CD4-positive, alpha-beta T cell treated with Interleukin-17A for 1 hour (primary cell): ENCODE results near the gene CRYBA4.

Source experiments
- DNase-seq: peaks from one replicate; pipeline ENCODE4 v3.0.0-alpha.2; 2020

CRYBA4 gene

DNA sequence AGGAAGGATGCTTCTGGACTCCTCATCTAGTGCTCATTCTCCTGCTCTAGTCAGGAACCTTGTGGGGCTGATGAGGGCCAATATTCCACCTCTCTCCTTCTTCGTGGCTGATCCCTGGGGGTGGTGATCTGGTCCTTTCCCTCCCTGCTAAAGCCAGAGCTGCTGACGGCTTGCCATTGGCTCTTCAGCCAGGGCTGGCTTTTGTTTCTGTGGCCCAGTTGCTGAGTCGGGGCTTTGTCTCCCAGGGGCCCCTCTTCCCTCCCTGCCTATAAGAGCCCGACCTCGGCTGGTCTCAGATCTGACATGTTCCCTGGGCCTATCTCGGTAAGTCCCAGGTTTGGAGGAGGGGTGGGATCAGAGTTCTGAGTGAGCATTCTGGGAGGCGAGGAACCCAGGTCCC, at the start of gene CRYBA4:
CRYBA4 (plus strand) TSS at position 301 of the 400 bp plus-strand sequence. CDS start 634 bp downstream, outside the sequence.
- DNase-seq = no peak

GRCh38 chr22:26573026-26573662, 48.6 kb upstream of the CRYBA4 start:
- DNase-seq = peak; percentile 16

- no peak for DNase-seq
Observed at GRCh38 chr22:26574001-26574723, 47.6 kb upstream of the CRYBA4 start.

DNA sequence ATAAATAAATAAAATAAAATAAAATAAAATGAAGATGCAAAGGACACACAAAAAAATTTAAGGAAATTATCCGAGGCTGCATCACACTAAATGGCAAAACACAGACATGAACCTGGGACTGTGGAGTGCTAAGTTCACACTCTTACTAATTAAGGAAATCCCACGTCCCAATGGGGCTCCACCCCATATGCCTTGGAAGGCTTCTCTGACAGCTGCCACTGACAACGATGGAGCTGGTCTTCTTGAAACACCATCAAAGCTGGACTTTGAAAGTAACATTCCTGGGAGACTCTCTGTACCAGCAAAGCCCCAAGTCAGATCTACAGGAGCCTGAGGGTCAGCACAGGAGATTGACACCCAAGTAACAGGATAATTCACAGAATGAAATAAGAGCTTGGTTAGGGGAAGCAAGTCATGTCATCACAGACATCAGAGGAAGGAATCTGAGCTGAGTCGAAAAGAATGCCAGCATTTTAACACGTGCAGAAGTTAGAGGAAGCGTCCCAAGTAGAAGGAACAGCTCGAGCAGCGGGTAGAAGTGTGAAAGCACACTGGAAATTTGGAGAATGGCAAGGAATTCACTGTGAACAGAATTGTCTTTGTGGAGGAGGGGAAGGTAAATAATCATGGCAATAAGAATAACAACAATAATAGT, 45.6 kb upstream of the CRYBA4 start:
- no peak for DNase-seq

DNA sequence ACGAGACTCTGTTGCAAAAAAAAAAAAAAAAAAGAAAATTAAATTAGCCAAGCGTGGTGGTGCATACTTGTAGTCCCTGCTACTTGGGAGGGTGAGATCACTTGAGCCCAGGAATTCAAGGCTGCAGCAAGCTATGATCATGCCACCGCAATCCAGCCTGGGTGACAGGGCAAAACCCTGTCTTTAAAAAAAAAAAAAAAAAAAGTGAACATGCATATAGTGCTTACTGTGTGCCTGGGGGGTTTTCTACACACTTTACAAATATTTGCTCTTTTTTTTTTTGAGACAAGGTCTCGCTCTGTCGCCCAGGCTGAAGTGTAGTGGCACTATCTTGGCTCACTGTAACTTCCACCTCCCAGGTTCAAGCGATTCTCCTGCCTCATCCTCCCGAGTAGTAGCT, 44.7 kb upstream of the CRYBA4 start:
- no peak for DNase-seq

- peak; percentile 60 for DNase-seq
Observed at GRCh38 chr22:26579331-26579886, 42.4 kb upstream of the CRYBA4 start.

- DNase-seq = no peak
Observed at GRCh38 chr22:26580240-26580962, 41.4 kb upstream of the CRYBA4 start.

DNA sequence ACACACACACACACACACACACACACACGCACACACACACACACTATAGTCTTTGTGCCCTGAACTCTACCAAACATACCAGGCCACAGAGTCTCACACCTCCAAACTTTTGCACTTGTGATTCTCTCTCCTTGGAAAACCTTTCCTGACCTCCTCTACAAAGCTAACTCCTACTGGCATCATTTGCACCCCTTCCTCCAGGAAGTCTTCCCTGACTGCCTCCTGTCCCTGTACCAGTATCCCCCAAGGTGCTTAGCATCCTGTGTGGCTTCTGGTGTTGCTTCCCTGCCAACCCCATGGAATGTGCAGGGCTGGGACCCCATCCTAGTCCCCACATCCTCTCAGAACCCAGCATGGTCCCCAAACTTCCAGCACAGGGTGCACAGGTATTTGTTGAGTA, 40.7 kb upstream of the CRYBA4 start:
- DNase-seq = no peak

- no peak for DNase-seq
Observed at GRCh38 chr22:26581633-26582168, 40.1 kb upstream of the CRYBA4 start.

GRCh38 chr22:26584010-26584409, 37.8 kb upstream of the CRYBA4 start:
- no peak for DNase-seq

- no peak for DNase-seq
Observed at GRCh38 chr22:26585104-26585790, 36.5 kb upstream of the CRYBA4 start.

GRCh38 chr22:26586556-26587325, 35.0 kb upstream of the CRYBA4 start:
- DNase-seq = peak; percentile 35

- no peak for DNase-seq
Observed at GRCh38 chr22:26587991-26588613, 33.7 kb upstream of the CRYBA4 start.

DNA sequence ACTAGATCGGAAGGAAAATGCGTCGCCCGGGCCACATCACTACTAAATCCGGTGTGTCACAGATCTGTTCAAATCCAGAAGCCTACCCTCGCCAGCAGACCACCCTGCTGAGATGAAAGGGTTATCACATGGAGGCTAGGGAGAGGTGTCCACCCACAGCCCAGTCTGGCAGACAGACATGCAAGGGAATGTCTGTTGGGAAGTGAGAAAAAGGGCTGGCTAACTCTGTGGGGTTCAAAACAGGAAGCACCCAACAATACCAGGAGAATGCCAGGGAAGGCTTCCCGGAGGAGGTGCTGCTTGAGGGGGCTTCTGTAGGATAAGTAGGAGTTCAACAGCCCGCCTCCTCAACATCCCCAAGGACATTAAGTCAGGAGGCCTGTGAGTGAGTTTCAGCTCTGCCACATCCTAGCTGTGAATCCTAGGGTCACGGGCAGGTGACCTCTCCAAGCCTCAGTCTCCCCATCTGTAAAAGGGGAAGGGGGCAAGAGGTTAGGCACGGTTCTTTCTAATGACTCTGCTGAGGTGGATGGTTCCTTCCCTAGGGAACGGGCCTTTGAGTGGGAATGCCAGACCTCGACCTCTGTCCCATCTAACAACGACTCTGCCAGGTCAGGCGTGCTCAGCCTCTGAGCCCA, 32.9 kb upstream of the CRYBA4 start:
- DNase-seq = no peak

DNA sequence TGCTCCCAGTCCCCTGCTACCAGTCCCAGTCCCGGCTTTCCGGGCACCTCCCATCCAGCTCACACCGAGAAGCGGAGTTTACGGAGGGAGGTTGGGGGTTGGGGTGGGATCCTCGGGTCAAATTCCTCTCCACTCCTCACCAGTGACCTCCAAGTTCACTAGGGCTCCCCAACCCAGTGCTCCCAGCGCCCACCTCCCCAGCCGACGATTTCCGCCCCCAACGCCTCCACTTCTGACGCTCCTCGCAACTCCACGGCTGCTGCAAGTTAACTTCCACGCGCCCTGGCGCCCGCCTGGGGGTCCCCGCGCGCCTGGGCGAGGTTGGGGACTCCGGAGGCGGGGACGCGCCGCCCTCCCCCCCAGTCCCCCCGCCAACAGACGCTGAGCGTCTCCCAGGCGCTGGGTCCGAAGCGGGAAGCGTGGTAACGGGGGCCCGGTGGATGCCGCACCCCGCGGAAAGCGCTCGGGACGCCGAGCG, 32.4 kb upstream of the CRYBA4 start:
- DNase-seq = peak; percentile 22

DNA sequence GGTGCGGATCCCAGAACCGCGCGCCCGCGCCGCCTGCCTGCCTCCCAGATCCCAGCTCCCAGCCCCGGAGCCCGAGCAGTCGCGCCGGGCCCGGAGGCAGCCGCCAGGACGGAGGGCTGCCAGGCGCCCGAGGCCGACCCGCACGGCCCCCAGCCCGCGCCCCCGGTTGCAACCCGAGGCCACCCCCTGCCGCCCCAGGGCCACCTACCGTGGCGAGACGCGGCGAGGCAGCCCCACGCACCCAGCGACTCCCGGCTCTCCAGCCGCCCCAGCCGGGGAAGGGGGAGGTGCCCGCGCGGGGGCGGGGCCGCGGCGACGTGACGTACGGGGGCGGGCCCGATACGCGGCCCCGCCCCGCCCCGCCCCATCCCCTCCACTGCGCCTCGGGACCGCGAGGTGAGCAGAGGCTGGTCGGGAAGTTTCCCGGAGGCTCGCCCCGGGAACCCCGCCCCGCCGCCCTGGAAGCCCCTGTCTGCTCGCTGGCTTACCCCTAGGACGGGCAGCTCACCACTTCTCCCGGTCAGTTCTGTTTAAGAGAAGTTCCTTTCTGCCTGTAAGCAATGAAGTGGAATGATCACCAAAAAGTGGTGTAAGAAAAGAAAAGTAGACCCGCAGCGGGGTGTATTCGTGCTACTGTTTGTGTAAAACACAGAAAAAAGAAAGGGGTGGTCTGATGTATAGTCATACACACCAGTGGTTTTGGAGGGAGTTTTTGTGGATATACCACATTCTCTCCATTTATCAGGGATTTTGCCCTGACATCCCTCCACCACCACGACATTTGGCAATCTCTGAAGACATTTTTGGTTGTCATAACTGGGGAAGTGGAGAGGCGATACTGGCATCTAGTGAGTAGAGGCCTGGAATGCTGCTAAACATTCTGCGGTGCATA, 31.7 kb upstream of the CRYBA4 start, which contains the start of gene TPST2:
TPST2 (minus strand) TSS at position 288 of the 892 bp plus-strand sequence. CDS start 48,502 bp downstream, outside the sequence.
- DNase-seq = peak; percentile 79

DNA sequence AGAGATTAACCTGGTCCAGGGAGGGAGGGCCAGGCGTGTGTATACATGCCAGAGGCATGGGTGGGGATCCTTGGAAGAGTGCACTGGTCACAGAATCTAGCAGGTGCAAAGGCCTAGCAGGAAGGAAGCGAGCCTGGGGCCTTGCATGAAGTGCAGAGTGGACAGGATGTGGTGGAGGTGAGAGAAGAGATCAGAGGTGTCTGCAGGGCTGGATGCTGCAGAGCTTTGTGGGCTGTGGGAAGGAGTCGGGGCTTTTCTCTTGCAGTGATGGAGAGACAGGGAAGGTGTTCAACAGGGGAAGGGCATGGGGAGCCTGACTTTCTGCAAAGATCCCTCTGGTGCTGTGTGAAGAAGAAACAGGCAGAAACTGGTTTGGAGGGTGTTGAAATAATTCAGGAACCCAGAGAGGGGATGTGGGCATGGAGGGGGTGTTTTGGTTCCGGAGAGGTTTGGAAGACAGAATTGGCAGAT, 29.3 kb upstream of the CRYBA4 start:
- DNase-seq = peak; percentile 69

DNA sequence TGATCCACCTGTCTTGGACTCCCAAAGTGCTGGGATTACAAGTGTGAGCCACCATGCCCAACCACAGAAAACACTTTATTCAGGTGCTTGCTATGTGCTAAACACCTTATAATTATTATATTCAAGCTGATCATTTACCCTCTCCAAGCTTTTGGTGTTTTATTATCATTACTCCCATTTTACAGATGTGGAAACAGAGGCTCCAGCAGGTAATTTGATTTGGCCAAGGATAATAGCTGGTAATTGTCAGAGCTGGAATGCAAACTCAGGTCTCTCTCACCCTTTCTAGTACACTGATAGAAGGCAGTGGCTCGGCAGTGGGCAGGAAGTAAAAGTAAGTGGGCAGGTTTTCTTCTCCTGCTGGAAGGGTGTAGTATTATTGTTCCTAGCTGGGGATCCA, 28.0 kb upstream of the CRYBA4 start:
- DNase-seq = no peak

- DNase-seq = peak; percentile 52
Observed at GRCh38 chr22:26597026-26597425, 24.7 kb upstream of the CRYBA4 start.
